GM19193 (cell line): ENCODE measurements around the gene CLN6.

Source experiments
- POLR2A ChIP-seq: IDR thresholded peaks from 4 replicates; pipeline ENCODE4 v1.6.1; 2011; ENCODE audit not compliant: insufficient read depth, insufficient read length; ENCODE audit errors: extremely low read depth

Gene CLN6

DNA sequence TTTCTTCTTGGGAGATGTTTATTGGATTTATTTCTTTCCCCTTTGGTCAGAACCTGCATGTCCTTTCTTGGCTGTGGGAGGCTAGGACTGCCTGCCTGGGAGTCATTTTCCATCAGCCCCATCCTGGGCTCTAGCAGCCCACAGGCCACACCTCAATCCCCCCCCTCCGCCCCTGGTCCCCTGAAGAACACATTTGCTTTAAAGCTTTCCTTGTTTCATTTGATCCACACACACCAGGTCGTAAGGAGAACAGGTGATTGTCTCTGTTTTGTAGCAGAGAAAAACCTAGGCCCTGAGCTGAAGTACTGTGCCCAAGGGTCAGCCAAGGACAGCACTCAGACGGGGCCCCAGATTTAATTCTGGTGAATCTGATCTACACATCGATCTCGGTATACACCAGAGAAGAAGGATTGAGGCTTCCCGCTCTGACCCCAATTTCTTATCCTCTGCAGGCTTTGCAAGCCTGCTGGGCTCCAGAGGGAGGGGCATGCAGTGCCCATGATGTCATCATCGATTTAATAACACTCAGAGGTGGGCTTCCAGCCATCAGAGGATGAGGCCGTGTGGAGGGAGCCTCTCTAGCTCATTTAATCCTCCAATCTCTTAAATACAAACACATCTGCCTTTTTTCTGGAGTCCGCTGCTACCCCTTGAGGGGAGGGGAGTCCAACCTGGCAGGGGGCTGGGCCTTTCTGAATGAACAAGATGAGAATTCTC lies 1.7 kb upstream of the CLN6 start:
- TF ChIP-seq POLR2A: no peak

DNA sequence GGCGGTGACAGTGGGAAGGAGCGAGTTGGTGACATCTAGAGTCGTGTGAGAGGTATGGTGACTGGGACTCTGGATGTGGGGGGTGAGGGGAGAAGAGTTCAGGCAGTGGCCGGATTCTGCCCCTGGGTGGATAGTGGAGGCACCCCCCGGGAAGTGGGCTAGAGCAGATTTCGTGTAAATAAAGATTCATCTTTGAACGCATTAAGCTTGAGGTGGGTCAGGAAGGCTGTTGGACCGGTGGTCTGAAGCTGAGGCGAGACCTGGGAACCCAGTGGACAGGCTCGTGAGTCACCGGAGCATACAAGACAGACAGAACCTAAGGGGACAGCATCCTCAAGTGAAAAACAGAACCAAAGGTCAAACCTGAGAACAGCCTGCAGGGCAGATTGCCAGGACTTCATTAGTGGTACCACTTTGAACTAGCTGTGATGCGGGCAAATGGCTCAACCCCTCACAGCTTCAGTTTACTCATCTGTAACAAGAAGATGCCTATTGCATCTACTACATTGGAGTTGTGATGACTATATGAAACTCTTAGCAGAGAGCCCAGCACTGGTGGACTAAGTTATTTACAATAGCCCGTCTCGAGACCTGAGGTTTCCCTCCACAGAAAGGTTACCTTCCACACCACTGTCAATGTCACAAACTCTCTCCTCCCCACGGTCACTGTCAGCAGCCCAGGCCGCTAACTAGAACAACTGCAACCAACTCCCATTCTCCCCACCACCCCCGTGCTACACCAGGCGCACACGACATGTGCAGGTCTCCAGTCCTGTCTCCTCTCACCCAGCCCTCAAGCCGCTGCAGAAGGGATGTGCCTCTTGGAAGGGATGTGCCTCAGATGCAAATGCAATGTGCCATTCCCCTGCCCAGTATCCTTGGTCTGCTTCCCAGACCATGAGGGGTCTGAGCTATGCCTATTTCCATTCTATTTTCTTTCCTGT lies 901 bp upstream of the CLN6 start:
- TF ChIP-seq POLR2A: no peak

DNA sequence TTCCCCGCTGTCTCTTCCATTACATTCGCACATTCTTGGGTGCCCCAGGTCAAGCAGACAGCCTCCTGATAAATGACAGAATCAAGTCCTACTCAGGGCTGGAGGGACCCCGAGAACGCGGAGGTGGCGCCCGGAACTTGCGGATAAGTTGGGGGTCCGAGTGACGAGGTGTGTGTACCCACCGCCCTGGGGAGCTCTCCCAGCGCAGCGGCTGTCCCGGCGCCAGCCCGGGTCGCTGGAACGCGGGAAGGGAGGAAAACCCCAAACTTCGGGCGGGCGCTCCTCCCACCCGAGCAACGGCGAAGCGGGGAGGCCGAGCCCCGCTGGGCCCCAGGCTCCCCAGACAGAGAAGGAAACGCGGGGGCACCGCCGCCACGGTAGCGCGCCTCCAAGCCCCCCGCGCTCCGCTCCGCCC lies 550 bp downstream of the CLN6 start:
- no peak for TF ChIP-seq POLR2A

DNA sequence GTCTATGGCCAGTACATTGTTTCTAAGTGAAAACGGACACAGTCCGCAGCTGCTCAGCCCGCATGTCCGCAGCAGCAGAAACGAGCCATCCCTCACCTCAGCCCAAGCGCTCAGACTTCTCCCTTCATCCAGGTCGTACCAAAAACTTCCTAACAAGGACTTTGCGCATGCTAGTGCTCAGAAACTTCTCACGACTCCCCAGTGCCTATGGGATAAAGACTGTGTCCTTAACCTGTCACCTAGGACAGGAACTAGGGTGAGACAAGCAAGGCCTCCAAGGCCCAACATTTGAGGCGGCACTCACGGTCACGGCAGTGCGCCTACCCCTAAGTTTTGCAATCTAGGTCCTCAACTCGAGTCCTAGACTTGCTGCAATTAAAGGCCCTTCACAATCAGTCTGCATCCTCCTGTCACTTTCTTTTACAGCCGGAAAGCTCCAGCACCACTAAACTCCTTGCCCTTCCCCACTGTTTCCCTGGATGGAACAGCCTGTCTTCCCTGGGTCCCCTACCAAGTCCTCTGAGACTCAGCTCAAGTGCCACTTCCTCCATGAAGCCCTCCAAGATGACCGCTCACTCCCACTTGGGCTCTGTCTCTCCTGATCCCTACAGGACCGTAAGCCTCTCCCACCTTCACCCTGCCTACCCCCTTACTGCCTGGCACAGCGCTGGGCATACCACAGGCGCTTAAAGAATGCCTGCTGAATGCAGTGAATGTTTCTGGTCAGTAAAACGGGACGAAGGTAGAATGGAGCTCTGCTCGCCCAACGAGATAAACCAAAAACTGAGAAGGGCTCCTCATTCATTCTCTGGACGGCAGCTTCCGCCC lies 1.2 kb downstream of the CLN6 start:
- TF ChIP-seq POLR2A: no peak

DNA sequence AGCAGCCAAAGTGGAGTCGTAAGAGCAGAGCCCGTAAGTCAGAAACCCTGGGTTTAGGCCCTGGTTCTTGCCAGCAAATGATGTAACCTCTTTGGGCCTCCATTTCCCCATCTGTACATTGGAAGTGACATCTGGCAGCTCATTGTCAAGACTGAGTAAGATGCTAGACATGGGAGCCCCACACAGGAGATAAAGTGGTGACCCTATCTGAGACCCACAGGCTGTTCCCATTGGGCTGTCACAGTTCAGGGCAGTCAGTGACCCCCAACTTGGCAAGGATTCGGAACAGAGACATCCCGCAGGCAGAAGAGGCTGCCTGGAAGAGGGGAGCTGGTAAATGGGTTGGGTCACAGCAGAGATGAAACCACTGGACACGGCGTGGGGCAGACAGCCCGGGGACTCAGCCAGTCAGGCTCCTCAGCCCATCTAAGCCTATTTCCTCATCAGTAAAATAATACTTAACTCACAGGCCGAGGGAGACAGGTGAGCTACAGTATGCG lies 1.8 kb downstream of the CLN6 start:
- no peak for TF ChIP-seq POLR2A

DNA sequence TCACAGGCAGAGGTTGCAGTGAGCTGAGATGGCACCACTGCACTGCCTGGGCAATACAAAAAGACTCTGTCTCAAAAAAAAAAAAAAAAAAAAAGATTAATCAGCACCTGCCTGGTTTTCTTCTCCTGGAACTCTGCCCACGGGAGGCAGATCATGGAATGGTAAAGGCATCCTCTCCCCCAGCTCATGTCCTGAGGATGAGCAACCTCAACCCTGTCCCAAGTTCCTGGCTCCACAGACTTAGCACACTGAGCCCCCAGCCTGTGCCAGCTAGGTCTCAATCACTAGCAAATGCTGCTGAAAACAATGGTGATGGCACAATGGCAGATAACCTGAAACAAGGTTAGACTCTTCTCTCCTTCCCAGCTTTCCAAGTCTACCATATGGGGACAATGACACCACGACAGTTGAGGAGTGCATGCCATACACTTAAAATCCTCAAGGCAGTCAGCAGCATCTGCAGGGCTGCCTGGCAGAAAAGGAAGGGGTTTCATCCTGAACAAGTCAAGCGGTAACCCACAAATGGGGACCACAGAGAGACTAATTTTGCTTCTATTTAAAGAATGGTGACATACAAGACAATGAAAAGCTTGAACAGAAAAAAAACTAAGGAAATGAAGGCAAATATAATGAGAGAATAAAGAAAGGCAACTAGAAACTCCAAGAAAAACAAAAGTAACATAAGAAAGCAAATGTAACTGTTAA lies 4.8 kb downstream of the CLN6 start:
- no peak for TF ChIP-seq POLR2A

DNA sequence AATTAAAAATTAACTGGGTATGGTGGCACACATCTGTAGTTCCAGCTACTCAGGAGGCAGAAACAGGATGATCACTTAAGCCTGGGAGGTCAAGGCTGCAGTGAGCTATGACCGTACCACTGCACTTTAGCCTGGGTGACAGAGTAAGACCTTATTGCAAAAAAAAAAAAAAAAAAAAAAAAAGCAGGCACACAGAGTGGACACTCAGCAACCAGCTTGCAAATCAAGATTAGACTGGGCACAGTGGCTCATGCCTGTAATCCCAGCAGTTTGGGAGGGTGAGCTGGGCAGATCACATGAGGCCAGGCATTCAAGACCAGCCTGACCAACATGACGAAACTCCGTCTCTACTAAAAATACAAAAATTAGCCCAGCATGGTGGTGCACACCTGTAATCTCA lies 5.4 kb downstream of the CLN6 start:
- TF ChIP-seq POLR2A: no peak

DNA sequence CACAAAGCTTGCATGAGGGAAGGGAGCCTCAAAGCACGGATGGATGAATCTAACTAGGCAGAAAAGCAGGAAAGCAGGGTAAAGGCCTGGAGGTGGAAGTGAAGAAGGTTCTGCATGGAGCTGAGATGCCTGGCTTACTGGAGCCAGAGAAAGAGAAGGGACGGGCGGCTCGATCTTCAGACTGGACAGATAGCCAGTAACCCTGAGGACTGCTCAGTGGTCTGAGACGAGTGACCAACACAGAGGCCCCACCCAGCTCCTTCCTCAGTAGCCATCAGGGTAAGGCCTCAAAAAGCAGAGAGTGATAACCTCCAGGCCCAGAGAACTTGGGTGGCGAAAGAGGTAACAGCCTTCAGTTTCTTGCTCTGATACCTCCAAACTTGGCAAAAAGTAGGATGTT lies 6.4 kb downstream of the CLN6 start:
- no peak for TF ChIP-seq POLR2A

DNA sequence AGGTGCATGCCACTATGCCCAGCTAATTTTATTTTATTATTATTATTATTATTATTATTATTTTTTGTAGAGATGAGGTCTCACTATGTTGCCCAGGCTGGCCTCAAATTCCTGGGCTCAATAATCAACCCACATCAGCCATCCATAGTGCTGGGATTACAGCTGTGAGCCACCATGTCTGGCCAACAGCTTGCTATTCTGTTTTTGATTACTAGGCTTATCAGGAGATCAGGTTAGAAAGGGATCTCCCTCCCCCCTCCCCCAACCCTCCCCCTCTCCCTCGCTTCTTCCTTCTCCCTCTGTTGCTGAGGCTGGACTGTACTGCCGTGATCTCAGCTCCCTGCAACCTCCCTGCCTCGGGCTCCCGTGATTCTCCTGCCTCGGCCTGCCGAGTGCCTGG lies 8.6 kb downstream of the CLN6 start:
- no peak for TF ChIP-seq POLR2A

DNA sequence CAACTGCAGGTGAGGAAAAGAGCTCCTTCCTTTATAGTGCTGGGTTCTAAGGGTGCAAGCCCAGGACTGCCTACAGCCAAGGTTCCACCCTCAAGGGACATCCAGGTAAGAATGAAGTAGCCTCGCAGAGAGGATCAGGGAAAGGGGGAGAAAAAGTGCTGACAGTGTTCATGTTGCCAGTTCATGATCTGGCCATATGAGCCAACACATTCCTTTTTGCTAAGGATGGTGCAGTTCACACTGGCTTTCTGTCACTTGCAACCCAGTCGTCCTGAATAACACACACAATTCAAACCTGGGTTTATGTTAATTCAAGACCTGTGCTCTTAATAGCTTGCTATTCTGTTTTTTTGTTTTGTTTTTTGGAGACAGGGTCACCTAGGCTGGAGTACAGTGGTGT lies 9.0 kb downstream of the CLN6 start:
- no peak for TF ChIP-seq POLR2A

DNA sequence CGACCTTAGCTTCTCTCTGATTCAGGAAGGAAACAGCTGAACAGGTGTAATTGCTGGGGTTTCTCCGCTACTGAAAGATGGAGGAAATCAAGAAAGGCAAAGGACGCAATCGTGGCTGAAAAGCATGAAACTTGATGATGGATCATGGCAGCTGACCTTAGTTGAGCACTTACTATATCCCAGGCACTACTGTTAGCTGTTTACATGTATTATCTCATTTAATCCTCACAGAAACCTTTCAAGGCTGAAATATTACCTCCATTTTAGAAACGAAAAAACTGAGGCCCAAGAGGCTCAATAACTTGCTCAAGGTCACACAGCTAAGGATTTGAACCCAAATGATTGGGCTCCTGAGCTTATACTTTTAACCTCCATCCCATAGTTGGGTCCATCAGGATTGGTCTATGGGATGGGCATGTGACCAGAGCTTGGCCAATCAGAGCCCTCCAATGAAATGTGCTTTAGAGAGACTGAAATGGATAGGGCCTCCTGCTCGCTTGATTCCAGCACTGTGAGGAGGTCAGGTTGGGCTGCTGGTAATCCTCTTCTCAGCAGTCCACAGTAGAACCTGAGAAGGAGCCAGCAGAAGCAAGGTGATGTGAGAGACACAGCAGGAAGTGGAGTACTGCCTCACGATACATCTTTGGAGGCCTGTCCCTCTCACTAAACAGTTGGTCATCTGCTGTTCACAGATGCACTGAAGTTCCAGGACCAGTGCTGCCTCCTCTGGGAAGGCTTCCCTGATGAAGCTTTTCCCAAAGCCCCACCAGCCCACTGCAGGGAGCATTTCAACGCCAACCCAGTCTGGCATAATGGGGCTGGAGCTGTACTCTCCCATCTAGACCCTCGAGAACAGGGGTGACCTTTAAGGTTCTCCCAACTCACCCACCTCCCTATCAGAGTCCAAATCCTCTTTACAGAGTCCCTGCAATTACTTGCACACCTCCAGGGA lies 10.4 kb downstream of the CLN6 start:
- TF ChIP-seq POLR2A: no peak

DNA sequence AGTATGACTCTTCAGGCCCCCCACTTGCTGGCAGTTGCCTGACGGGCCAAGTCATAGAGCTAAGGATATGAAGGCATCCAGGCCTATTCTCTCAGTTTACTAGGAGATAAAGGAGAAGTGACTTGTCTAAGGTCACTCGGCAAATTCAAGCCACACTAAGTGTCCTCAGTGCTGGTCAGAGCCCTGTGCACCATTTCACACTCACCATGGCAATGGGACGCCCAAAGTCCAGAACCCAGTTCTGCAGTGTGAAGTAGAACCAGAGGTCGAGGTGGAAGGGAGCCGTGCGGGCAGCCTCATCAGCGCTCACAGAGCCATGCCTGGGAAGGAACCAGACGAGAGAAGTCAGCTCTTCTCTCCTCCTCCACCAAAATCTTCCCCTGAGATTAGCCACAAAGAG lies 11.2 kb downstream of the CLN6 start:
- TF ChIP-seq POLR2A: no peak

DNA sequence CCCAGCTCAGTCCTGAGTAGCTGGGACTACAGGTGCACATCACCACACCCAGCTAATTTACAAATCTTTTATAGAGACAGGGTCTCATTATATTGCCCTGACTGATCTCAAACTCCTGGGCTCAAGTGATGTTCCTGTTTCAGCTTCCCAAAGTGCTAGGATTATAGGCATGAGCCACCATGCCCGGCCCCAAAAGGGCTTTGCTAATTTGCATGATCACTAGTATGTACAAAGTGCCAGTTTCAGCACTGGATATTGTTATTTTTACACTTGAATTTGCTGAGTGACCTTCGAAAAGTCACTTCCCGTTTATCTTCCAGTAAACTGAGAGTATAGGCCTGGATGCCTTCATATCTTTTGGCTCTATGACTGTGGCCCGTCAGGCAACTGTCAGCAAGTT lies 12.2 kb downstream of the CLN6 start:
- no peak for TF ChIP-seq POLR2A

DNA sequence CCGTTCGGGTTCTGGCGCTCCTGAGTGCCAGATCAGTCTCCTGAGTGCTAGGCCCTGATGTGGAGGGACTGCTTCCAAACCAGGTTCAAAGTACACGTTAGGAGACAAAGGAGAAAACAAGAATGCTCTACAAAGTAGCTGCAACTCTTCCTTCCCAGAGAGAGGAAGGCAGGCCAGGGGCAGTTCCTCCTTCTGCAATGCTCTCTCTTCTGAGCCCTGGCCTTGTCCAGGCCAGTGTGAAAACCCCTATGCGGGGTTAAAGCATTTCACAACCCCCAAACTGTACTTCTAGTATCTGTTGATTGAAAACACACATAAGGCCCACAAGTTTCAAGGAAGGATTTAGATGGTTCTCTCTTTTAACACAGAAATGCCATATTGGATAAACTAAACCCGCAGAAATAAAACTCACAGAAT lies 14.7 kb downstream of the CLN6 start:
- TF ChIP-seq POLR2A: no peak
